ENCODE data around the gene VTN. TPM values are rescaled to one million over a fixed set of nuclear protein-coding genes. Genes with fewer than 3 reads are reported as not detected.

VTN gene
- total and polyA plus RNA-seq, 2 donors (not counting 1 experiment from before 2014, with no cell fraction given), result 0.17 to 3.5 TPM

DNA sequence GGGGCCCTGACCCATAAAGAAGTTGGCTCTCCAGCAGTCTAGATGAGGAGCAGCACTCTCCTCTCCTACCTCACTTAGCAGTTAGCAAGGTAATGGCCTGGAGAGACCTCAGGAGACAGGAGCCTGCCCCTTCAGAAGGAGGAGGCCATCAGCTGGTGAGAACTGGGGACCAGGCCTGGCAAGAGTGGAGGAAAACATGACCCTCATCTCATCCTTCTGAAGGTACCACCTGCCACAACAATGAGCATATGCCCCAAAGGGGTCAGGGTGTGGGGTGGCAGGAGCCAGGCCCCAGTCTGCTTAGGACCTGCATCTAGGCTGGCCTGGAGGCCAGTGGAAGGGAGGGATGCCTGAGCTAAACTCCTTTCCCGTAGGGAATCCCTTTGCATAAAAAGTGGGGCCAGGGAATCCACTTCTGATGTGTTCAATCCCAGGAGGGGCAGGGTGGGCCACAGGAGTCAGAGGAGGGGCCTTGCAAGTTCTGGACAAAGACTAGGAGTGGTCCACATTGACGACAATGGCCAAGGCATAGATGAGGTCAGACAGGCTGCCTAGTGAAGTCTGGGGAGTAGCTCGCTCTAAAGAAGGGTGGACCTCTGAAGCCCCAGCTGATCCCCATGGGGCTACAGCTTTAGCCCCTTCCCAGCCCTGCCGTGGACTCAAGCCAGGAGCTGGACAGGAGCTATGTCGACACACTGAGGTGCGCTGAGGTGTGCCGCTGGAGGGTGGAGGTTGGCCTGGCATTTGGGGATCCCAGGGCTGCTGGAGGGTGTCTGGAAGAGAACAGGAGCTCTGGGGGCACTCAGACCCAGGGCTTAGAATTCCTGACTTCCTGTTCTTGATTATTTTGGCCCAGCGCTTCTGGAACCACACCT is 6.1 kb downstream of the VTN start:
- TF ChIP-seq, protein P1, sequence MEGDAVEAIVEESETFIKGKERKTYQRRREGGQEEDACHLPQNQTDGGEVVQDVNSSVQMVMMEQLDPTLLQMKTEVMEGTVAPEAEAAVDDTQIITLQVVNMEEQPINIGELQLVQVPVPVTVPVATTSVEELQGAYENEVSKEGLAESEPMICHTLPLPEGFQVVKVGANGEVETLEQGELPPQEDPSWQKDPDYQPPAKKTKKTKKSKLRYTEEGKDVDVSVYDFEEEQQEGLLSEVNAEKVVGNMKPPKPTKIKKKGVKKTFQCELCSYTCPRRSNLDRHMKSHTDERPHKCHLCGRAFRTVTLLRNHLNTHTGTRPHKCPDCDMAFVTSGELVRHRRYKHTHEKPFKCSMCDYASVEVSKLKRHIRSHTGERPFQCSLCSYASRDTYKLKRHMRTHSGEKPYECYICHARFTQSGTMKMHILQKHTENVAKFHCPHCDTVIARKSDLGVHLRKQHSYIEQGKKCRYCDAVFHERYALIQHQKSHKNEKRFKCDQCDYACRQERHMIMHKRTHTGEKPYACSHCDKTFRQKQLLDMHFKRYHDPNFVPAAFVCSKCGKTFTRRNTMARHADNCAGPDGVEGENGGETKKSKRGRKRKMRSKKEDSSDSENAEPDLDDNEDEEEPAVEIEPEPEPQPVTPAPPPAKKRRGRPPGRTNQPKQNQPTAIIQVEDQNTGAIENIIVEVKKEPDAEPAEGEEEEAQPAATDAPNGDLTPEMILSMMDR (conservative IDR thresholded peaks at IDR 0.05 in 1 of 2, IDR thresholded peaks at IDR 0.05 in 1 of 2; ENCODE audit: low read depth in 1 of 2, low read length in 2 of 2), result no peak
- TF ChIP-seq EZH2 (IDR thresholded peaks at IDR 0.05; ENCODE audit: low read length, missing control alignments), result no peak
- Histone ChIP-seq H3K36me3 (ENCODE audit: control insufficient read depth, insufficient read depth, low read length) (peaks cover 4% of the 10 kb centered on the region), H3K27me3 (ENCODE audit: control insufficient read depth, insufficient read depth, low read length) (no peaks in the 10 kb centered on the region), H3K9ac (ENCODE audit: insufficient read depth, low read length) (no peak overlapping the region), H3K4me1 (ENCODE audit: control insufficient read depth, extremely low read depth, insufficient read depth, low read length) (no peaks in the 10 kb centered on the region), H3K4me2 (ENCODE audit: extremely low read depth, insufficient read depth, low read length) (no peak overlapping the region), H3K79me2 (ENCODE audit: control insufficient read depth, insufficient read depth, low read length) (no peaks in the 10 kb centered on the region), H3K4me3 (replicated peaks in 1 of 4; ENCODE audit: control extremely low read depth in 1 of 4, insufficient read depth in 1 of 4, low read depth in 3 of 4, low read length in 4 of 4) (no peak overlapping the region), H4K20me1 (ENCODE audit: control insufficient read depth, extremely low read depth, insufficient read depth, low read length) (no peaks in the 10 kb centered on the region), H3K9me3 (ENCODE audit: control insufficient read depth, insufficient read depth, low read depth, low read length) (no peaks in the 10 kb centered on the region), H2AFZ (ENCODE audit: low read length) (no peak overlapping the region), H3K27ac (ENCODE audit: insufficient read depth, low read length) (no peak overlapping the region)
- no peak for DNase-seq (ENCODE audit: low read depth in 2 of 2)

- H3K4me1 ChIP-seq (ENCODE audit: control insufficient read depth, extremely low read depth, insufficient read depth, low read length), result peaks cover 4% of the 10 kb centered on the region
- H2AFZ ChIP-seq (ENCODE audit: low read length), result no peak overlapping the region
- no peak overlapping the region for H3K27ac ChIP-seq (ENCODE audit: insufficient read depth, low read length)
- no peak overlapping the region for H3K4me2 ChIP-seq (ENCODE audit: extremely low read depth, insufficient read depth, low read length)
- TF ChIP-seq EZH2 (IDR thresholded peaks at IDR 0.05; ENCODE audit: low read length, missing control alignments), result no peak
- TF ChIP-seq, protein P1 (conservative IDR thresholded peaks at IDR 0.05 in 1 of 2, IDR thresholded peaks at IDR 0.05 in 1 of 2; ENCODE audit: low read depth in 1 of 2, low read length in 2 of 2), result no peak
- no peak overlapping the region for H3K9ac ChIP-seq (ENCODE audit: insufficient read depth, low read length)
- H3K27me3 ChIP-seq (ENCODE audit: control insufficient read depth, insufficient read depth, low read length), result no peaks in the 10 kb centered on the region
- H3K36me3 ChIP-seq (ENCODE audit: control insufficient read depth, insufficient read depth, low read length), result peaks cover 6% of the 10 kb centered on the region
- peaks cover 4% of the 10 kb centered on the region for H3K79me2 ChIP-seq (ENCODE audit: control insufficient read depth, insufficient read depth, low read length)
- no peak for DNase-seq (ENCODE audit: low read depth in 2 of 2)
- H4K20me1 ChIP-seq (ENCODE audit: control insufficient read depth, extremely low read depth, insufficient read depth, low read length), result no peaks in the 10 kb centered on the region
- H3K4me3 ChIP-seq (replicated peaks in 1 of 4; ENCODE audit: control extremely low read depth in 1 of 4, insufficient read depth in 1 of 4, low read depth in 3 of 4, low read length in 4 of 4), result no peak overlapping the region
- no peaks in the 10 kb centered on the region for H3K9me3 ChIP-seq (ENCODE audit: control insufficient read depth, insufficient read depth, low read depth, low read length)
Measured at GRCh38 chr17:28363186-28363585, 6.9 kb downstream of the VTN start.

DNA sequence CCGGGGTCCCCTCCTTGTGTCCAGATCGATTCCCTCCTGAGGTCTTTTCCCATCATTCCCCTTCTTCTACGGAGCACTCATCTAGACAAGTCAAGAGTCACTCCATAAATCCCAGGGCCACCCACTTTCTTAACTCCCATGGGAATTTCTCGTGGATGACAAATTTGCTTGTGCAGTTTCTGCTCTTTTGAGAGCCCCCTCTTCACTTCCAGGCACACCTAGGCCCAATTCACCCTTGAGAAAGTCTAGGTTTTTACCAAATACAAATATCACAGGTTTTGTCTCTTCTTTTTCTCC is 12.3 kb downstream of the VTN start:
- Histone ChIP-seq H2AFZ (ENCODE audit: low read length) (peak overlapping the region; percentile 87), H3K27me3 (ENCODE audit: control insufficient read depth, insufficient read depth, low read length) (no peaks in the 10 kb centered on the region), H3K79me2 (ENCODE audit: control insufficient read depth, insufficient read depth, low read length) (peaks cover 29% of the 10 kb centered on the region), H3K4me2 (ENCODE audit: extremely low read depth, insufficient read depth, low read length) (peak overlapping the region; percentile 76), H3K9me3 (ENCODE audit: control insufficient read depth, insufficient read depth, low read depth, low read length) (no peaks in the 10 kb centered on the region), H4K20me1 (ENCODE audit: control insufficient read depth, extremely low read depth, insufficient read depth, low read length) (no peaks in the 10 kb centered on the region), H3K36me3 (ENCODE audit: control insufficient read depth, insufficient read depth, low read length) (peaks cover 17% of the 10 kb centered on the region), H3K4me1 (ENCODE audit: control insufficient read depth, extremely low read depth, insufficient read depth, low read length) (peaks cover 15% of the 10 kb centered on the region), H3K4me3 (replicated peaks in 1 of 4; ENCODE audit: control extremely low read depth in 1 of 4, insufficient read depth in 1 of 4, low read depth in 3 of 4, low read length in 4 of 4) (peak overlapping the region; percentile 82 to 99 (median 94)), H3K9ac (ENCODE audit: insufficient read depth, low read length) (peak overlapping the region; percentile 94), H3K27ac (ENCODE audit: insufficient read depth, low read length) (peak overlapping the region; percentile 87)
- DNase-seq (ENCODE audit: low read depth in 2 of 2), result no peak
- TF ChIP-seq, protein P1 (conservative IDR thresholded peaks at IDR 0.05 in 1 of 2, IDR thresholded peaks at IDR 0.05 in 1 of 2; ENCODE audit: low read depth in 1 of 2, low read length in 2 of 2), result no peak

Data from fibroblast of lung (primary cell).